WERI-Rb-1 (cell line): ENCODE results near the gene ZFPL1.

ENCODE experiments used
- DNase-seq: peaks from one replicate; pipeline ENCODE4 v3.0.0-alpha.2; 2020
- H3K27ac ChIP-seq: fragments of 250-450 bp; sonication (Bioruptor Pico); 2 replicates; pipeline ENCODE4 v1.5.1; 2020; ENCODE audit warnings: mild to moderate bottlenecking, moderate library complexity
- H3K27me3 ChIP-seq: fragments of 250-450 bp; sonication (Bioruptor Pico); 2 replicates; pipeline ENCODE4 v1.5.1; 2021; ENCODE audit warnings: mild to moderate bottlenecking, low read depth, moderate library complexity; ENCODE audit not compliant: insufficient read depth, severe bottlenecking
- H3K36me3 ChIP-seq: fragments of 250-450 bp; sonication (Bioruptor Pico); 2 replicates; pipeline ENCODE4 v1.5.1; 2020; ENCODE audit warnings: mild to moderate bottlenecking, moderate library complexity
- H3K4me3 ChIP-seq: 2 replicates; pipeline ENCODE4 v1.5.1; 2011; ENCODE audit warnings: low read depth, mild to moderate bottlenecking, control low read depth, low read length
- H3K9me3 ChIP-seq: fragments of 250-450 bp; sonication (Bioruptor Pico); 2 replicates; pipeline ENCODE4 v1.5.1; 2021; ENCODE audit warnings: mild to moderate bottlenecking, moderate library complexity; ENCODE audit not compliant: severe bottlenecking
- TF ChIP-seq, protein P1 (sequence below): IDR thresholded peaks from 2 replicates; pipeline ENCODE4 v1.5.1; 2011; ENCODE audit warnings: low read depth, mild to moderate bottlenecking, control low read depth, inconsistent platforms, low read length

ZFPL1 gene

DNA sequence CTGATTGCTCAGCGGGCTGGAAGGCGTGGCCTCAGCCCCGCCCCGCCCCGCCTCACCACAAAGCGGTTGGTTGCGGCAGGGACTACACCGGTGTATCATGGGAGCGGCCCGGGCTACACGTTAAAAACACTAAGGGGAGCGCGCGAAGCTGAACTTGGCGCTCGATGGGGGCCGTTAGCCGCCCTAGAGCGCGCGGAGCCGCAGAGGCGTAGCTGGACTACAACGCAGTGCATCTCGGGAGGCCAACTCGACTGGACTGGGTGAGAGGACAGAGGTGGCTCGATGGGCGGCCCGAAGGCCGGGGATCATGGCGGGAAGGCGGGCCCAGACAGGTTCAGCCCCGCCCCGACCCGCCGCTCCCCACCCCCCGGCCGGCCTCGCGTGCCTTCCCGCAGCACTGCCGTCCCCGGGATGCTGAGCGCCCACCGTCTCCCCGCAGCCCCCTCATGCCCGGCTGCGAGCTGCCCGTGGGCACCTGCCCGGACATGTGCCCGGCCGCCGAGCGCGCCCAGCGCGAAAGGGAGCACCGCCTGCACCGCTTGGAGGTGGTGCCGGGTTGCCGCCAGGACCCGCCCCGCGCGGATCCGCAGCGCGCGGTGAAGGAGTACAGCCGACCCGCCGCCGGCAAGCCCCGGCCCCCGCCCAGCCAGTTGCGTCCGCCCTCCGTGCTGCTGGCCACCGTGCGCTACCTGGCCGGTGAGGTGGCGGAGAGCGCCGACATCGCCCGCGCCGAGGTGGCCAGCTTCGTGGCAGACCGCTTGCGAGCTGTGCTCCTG, 43.0 kb upstream of the ZFPL1 start, which contains the start of gene SAC3D1:
Gene SAC3D1, plus strand, starts transcription at position 364 of the 776 bp plus-strand sequence. Its CDS starts 83 bp downstream, at position 447.
- TF ChIP-seq, protein P1, sequence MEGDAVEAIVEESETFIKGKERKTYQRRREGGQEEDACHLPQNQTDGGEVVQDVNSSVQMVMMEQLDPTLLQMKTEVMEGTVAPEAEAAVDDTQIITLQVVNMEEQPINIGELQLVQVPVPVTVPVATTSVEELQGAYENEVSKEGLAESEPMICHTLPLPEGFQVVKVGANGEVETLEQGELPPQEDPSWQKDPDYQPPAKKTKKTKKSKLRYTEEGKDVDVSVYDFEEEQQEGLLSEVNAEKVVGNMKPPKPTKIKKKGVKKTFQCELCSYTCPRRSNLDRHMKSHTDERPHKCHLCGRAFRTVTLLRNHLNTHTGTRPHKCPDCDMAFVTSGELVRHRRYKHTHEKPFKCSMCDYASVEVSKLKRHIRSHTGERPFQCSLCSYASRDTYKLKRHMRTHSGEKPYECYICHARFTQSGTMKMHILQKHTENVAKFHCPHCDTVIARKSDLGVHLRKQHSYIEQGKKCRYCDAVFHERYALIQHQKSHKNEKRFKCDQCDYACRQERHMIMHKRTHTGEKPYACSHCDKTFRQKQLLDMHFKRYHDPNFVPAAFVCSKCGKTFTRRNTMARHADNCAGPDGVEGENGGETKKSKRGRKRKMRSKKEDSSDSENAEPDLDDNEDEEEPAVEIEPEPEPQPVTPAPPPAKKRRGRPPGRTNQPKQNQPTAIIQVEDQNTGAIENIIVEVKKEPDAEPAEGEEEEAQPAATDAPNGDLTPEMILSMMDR: no peak
- peak within 1 kb of the TSS; percentile 77 for H3K4me3 ChIP-seq
- H3K9me3 ChIP-seq: no peaks in the 10 kb centered on the region
- peak; percentile 98 for DNase-seq
- peak within 1 kb of the TSS; percentile 92 for H3K27ac ChIP-seq
- peaks cover 49% of the 10 kb centered on the region for H3K36me3 ChIP-seq
- H3K27me3 ChIP-seq: no peaks in the 10 kb centered on the region

DNA sequence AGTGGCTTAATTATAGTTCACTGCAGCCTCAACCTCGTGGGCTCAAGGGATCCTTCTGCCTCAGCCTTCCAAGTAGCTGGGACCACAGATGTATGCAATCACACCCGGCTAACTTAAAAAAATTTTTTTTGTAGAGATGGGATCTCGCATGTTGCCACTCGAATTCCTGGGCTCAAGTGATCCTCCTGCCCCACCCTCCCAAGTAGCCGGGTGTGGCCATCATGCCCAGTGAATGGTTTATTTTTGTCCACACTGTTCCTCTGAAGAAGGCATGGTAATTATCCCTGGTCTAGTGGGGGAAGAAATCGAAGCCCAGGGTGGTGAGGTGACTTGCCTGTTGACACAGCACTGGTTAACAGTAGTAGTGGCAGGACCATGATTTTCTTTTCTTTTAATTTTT, 41.1 kb upstream of the ZFPL1 start:
- H3K9me3 ChIP-seq: no peaks in the 10 kb centered on the region
- H3K36me3 ChIP-seq: peaks cover 51% of the 10 kb centered on the region
- no peak overlapping the region for H3K4me3 ChIP-seq
- no peak overlapping the region for H3K27ac ChIP-seq
- DNase-seq: no peak
- TF ChIP-seq, protein P1: no peak
- no peaks in the 10 kb centered on the region for H3K27me3 ChIP-seq

DNA sequence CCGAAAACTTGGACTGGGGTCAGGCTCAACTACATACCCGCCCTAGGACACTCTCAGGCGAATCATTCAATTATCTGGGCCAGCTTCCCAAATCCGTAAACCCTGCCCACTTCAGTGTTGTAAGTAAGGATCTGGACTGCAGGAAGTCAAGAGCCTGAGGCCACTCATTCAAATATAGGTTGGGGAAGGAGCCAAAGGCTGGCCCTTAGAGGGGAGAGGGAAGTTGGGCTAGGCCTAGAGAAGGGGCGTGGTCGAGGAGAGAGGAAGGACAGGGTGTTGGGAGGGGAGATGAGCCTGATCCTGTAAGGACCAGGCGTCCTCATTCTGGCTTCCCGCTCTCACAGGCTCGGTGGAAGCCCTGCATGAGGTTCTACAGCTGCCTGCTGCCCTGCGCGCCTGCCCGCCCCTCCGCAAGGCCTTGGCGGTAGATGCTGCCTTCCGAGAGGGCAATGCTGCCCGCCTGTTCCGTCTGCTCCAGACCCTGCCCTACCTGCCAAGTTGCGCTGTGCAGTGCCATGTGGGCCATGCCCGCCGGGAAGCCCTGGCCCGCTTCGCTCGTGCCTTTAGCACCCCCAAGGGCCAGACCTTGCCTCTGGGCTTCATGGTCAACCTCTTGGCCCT, 40.0 kb upstream of the ZFPL1 start:
- H3K4me3 ChIP-seq: no peak overlapping the region
- peaks cover 45% of the 10 kb centered on the region for H3K36me3 ChIP-seq
- H3K27me3 ChIP-seq: no peaks in the 10 kb centered on the region
- no peaks in the 10 kb centered on the region for H3K9me3 ChIP-seq
- TF ChIP-seq, protein P1: no peak
- no peak for DNase-seq
- H3K27ac ChIP-seq: no peak overlapping the region

DNA sequence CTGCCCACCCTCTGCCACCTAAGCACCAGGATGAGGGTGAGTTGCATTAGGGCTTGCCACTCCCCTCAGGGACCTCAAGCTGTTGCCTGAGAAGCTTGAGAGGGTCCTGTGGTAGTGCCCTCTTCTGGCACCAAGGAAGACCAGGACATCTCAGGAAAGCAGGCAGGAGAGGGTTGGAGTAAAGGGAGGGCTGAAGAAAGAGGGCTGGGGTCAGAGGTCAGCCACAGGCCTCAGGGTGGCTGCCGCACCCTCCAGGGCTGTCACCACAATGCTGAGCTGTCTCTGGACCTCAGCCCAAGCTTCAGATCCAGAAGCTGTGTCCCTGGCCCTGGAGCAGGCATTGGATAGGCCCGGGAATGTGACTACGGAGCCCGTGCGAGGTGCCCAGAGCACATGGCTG, 39.0 kb upstream of the ZFPL1 start:
- no peak overlapping the region for H3K4me3 ChIP-seq
- no peaks in the 10 kb centered on the region for H3K9me3 ChIP-seq
- DNase-seq: no peak
- TF ChIP-seq, protein P1: no peak
- no peak overlapping the region for H3K27ac ChIP-seq
- peaks cover 41% of the 10 kb centered on the region for H3K36me3 ChIP-seq
- H3K27me3 ChIP-seq: no peaks in the 10 kb centered on the region

DNA sequence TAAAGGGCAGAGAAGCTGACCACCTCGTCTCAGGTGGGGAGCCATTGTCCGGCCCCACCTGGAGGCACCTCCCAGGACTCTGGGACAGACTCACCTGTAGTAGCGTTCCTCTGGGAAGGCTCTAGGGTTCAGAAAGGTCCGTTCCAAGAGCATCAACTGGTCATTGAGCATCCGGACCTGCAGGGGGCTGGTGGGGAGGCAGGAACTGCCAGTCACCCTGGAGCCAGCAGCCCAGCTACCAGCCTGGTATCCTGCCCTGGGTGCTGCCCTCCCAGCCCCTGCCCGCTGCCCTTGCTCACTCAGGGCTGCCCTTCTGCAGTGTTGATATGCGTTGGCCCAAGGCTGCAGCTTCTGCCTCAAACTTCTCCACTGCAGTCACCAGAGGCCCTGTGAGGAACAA, 38.3 kb upstream of the ZFPL1 start:
- peaks cover 41% of the 10 kb centered on the region for H3K36me3 ChIP-seq
- no peak overlapping the region for H3K27ac ChIP-seq
- H3K4me3 ChIP-seq: no peak overlapping the region
- H3K27me3 ChIP-seq: no peaks in the 10 kb centered on the region
- TF ChIP-seq, protein P1: no peak
- no peak for DNase-seq
- H3K9me3 ChIP-seq: no peaks in the 10 kb centered on the region
